Gastrocnemius medialis (tissue), 4 donors: ENCODE data around the gene SPC24. TPM values are rescaled to one million over a fixed set of nuclear protein-coding genes. Genes with fewer than 3 reads are reported as not detected.
A peak's percentile ranks its signal among the peaks of the same experiment; 100 is the strongest.
"Not testable (repeated sequence)": the region's sequence is repeated elsewhere in the genome, so short reads cannot be mapped to it uniquely, and the experiment has no call there.

Source experiments
- ATAC-seq, 2 donors: fragments of 150-250 bp; one replicate each; pipeline ENCODE4 v1.9.1; 2016
- DNase-seq, 2 donors: peaks; one replicate each; pipeline ENCODE4 v3.0.0-alpha.2; 2019
- H3K27ac ChIP-seq, 4 donors: fragments of 200-600 bp; sonication (generic); 1 replicate in 1 of 4; 2 replicates in 3 of 4; pipeline ENCODE4 v1.5.1; 2016 to 2018; ENCODE audit warnings: mild to moderate bottlenecking in 2 of 4, moderate library complexity in 1 of 4
- H3K27me3 ChIP-seq, 3 donors: fragments of 200-600 bp; sonication (generic) in 2 of 3; 1 replicate in 1 of 3; 2 replicates in 2 of 3; pipeline versions ENCODE4 v1.5.1 to v1.6.0; 2016 to 2019; ENCODE audit warnings: mild to moderate bottlenecking in 1 of 3, moderate library complexity in 1 of 3
- H3K36me3 ChIP-seq, 2 donors: fragments of 200-600 bp; sonication (generic) in 1 of 2; one replicate each; pipeline ENCODE4 v1.5.1; 2017 to 2018
- H3K4me1 ChIP-seq, 2 donors: fragments of 200-600 bp; sonication (generic) in 1 of 2; one replicate each; pipeline ENCODE4 v1.5.1; 2016 to 2017; ENCODE audit warnings: mild to moderate bottlenecking in 2 of 2
- H3K4me3 ChIP-seq, 4 donors: fragments of 200-600 bp; sonication (generic) in 3 of 4; 1 replicate in 1 of 4; 2 replicates in 3 of 4; pipeline ENCODE4 v1.5.1; 2016 to 2019; ENCODE audit warnings: mild to moderate bottlenecking in 2 of 4
- H3K9me3 ChIP-seq, 3 donors: fragments of 200-600 bp; sonication (generic) in 2 of 3; 1 replicate in 1 of 3; 2 replicates in 2 of 3; pipeline ENCODE4 v1.5.1; 2016 to 2019
- POLR2A ChIP-seq, 2 donors: fragments of 450-650 bp; IDR thresholded peaks; one replicate each; pipeline ENCODE4 v1.6.1; 2017; ENCODE audit warnings: antibody characterized with exemption in 2 of 2, mild to moderate bottlenecking in 2 of 2, moderate library complexity in 2 of 2
- in situ Hi-C, 4 donors: fragments of 200-750 bp; cut with MboI; loops; one replicate each; pipeline versions ENCODE4 v1.15.0 to v1.8.0; 2017; ENCODE audit warnings: low sequenced_read_pairs in 4 of 4
- intact Hi-C: fragments of 100-400 bp; cut with DNase I; formaldehyde crosslinking; loops from one replicate; pipeline ENCODE4 v1.15.1; 2023; ENCODE audit warnings: low total_unique reads
- total RNA-seq, 4 donors: library from RNA; depleted of rRNA; stranded (reverse); fragments of >200 nt; gene quantifications; one replicate each; pipeline versions ENCODE4 v1.1.0 to v1.2.3, GENCODE V29; 2016
- TF ChIP-seq, protein P1 (sequence below), 5 experiments: fragments of 450-650 bp in 3 of 5; fragments of 200-600 bp in 2 of 5; sonication (generic) in 2 of 5; IDR thresholded peaks in 4 of 5; conservative IDR thresholded peaks in 1 of 5; 1 replicate in 4 of 5; 2 replicates in 1 of 5; pipeline ENCODE4 v1.5.1; 2016 to 2019; ENCODE audit warnings: antibody characterized with exemption in 5 of 5, mild to moderate bottlenecking in 3 of 5, moderate library complexity in 3 of 5

Gene SPC24
- total RNA-seq, 4 donors from 2014 or later: 0.55 to 1.6 TPM; not detected in 2

DNA sequence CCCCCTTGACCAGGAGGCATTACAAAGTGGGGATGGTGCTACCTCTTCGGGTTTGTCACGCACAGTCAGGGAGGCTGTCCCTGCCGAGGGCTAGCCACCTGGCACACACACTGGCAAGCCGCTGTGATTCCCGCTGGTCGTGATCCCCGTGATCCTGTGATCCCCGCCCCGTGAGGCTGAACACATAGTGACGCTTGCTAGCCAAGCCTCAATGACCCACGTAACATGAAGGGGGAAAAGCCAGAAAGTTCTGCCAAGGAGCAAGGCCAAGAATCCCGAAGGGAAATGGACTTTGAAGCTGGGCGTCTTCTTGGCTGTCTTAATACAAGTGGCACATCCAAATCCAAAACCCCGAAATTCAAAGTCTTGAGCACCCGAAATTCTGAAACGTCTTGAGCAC lies 52.6 kb downstream of the SPC24 start:
- no peak overlapping the region for H3K4me3 ChIP-seq
- TF ChIP-seq, protein P1, sequence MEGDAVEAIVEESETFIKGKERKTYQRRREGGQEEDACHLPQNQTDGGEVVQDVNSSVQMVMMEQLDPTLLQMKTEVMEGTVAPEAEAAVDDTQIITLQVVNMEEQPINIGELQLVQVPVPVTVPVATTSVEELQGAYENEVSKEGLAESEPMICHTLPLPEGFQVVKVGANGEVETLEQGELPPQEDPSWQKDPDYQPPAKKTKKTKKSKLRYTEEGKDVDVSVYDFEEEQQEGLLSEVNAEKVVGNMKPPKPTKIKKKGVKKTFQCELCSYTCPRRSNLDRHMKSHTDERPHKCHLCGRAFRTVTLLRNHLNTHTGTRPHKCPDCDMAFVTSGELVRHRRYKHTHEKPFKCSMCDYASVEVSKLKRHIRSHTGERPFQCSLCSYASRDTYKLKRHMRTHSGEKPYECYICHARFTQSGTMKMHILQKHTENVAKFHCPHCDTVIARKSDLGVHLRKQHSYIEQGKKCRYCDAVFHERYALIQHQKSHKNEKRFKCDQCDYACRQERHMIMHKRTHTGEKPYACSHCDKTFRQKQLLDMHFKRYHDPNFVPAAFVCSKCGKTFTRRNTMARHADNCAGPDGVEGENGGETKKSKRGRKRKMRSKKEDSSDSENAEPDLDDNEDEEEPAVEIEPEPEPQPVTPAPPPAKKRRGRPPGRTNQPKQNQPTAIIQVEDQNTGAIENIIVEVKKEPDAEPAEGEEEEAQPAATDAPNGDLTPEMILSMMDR (IDR thresholded peaks at IDR 0.05 in 4 of 5, conservative IDR thresholded peaks at IDR 0.05 in 1 of 5): no peak
- no peak for TF ChIP-seq POLR2A (IDR thresholded peaks at IDR 0.05)
- in situ Hi-C loops (no loop called here), intact Hi-C loops (no loop called here)
- H3K9me3 ChIP-seq: no peaks in the 10 kb centered on the region
- peaks cover 0 to 10% of the 10 kb centered on the region in 2 donors for H3K36me3 ChIP-seq
- H3K27me3 ChIP-seq: no peaks in the 10 kb centered on the region
- H3K4me1 ChIP-seq: no peaks in the 10 kb centered on the region
- no peak overlapping the region for H3K27ac ChIP-seq
- ATAC-seq: no peak
- DNase-seq: peak in 1 of 2 donors; percentile 20

DNA sequence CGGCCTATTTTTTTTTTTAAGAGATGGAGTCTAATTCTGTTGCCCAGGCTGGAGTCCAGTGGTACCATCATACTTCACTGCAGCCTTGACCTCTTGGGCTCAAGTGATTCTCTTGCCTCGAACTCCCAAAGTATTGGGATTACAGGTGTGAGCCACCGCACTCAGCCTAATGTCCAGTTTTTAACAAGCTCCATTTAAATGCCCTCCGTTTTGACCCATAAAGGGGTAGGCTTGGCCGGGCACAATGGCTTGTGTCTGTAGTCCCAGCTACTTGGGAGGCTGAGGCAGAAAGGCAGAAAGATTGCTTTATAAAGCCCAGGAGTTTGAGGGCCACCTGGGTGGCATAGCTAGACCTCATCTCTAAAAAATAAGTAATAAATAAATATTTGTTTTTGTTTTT lies 54.5 kb downstream of the SPC24 start:
- peaks cover 0 to 4% of the 10 kb centered on the region in 2 donors for H3K36me3 ChIP-seq

DNA sequence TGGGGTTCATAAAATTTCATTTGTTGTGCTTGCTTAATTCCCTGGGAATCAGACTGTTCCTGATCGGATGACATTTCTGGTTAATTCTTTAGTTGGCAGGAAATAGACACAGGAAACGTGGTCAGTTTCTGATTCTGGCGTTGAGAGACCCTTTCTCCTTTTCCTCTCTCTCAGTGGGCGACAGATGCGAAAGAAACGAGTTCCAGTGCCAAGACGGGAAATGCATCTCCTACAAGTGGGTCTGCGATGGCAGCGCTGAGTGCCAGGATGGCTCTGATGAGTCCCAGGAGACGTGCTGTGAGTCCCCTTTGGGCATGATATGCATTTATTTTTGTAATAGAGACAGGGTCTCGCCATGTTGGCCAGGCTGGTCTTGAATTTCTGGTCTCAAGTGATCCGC lies 55.5 kb downstream of the SPC24 start:
- Histone ChIP-seq H3K9me3 (no peaks in the 10 kb centered on the region), H3K4me3 (no peak overlapping the region), H3K27ac (peak overlapping the region in 3 of 4 donors; percentile 3 to 41 (median 40)), H3K27me3 (peaks cover 0 to 3% (median 0%) of the 10 kb centered on the region in 3 donors), H3K36me3 (peaks cover 0 to 4% of the 10 kb centered on the region in 2 donors), H3K4me1 (peaks cover 0 to 6% of the 10 kb centered on the region in 2 donors)
- no peak for TF ChIP-seq POLR2A (IDR thresholded peaks at IDR 0.05)
- TF ChIP-seq, protein P1 (IDR thresholded peaks at IDR 0.05 in 4 of 5, conservative IDR thresholded peaks at IDR 0.05 in 1 of 5): no peak
- intact Hi-C loops (no loop called here), in situ Hi-C loops (no loop called here)
- ATAC-seq: no peak
- DNase-seq: no peak

More for the DNA sequence above, 54.5 kb downstream of the SPC24 start:
- Histone ChIP-seq H3K9me3 (no peaks in the 10 kb centered on the region), H3K4me3 (no peak overlapping the region), H3K27ac (no peak overlapping the region), H3K4me1 (no peaks in the 10 kb centered on the region), H3K27me3 (no peaks in the 10 kb centered on the region)
- ATAC-seq (no peak), DNase-seq (no peak)
- intact Hi-C loops (no loop called here), in situ Hi-C loops (no loop called here)
- TF ChIP-seq, protein P1 (IDR thresholded peaks at IDR 0.05 in 4 of 5, conservative IDR thresholded peaks at IDR 0.05 in 1 of 5): no peak
- no peak for TF ChIP-seq POLR2A (IDR thresholded peaks at IDR 0.05)

DNA sequence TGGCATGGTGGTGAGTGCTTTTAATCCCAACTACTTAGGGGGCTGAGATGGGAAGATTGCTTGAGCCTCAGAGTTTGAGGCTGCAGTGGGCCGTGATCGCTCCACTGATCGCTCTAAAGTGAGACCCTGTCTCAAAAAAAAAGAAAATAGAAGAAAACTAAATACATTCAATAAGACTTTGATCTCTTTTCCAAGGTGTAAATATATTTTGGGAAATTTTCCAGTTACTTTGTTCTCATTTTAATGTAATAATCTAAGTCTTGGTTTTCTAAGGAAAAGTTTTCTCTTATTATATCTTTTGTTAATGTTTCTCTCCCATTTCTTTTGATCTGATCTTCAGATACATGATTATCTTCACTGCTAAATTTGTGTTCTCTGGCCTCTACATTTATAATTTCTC lies 56.7 kb downstream of the SPC24 start:
- Histone ChIP-seq H3K27me3 (peaks cover under 1 to 4% (median 3%) of the 10 kb centered on the region in 3 donors), H3K4me3 (no peak overlapping the region), H3K9me3 (no peaks in the 10 kb centered on the region), H3K36me3 (no peaks in the 10 kb centered on the region), H3K4me1 (peaks cover 0 to 11% of the 10 kb centered on the region in 2 donors), H3K27ac (no peak overlapping the region)
- no peak for ATAC-seq
- no peak for TF ChIP-seq POLR2A (IDR thresholded peaks at IDR 0.05)
- TF ChIP-seq, protein P1 (IDR thresholded peaks at IDR 0.05 in 4 of 5, conservative IDR thresholded peaks at IDR 0.05 in 1 of 5): no peak
- DNase-seq: no peak
- intact Hi-C loops: no loop called here
- in situ Hi-C loops: no loop called here

DNA sequence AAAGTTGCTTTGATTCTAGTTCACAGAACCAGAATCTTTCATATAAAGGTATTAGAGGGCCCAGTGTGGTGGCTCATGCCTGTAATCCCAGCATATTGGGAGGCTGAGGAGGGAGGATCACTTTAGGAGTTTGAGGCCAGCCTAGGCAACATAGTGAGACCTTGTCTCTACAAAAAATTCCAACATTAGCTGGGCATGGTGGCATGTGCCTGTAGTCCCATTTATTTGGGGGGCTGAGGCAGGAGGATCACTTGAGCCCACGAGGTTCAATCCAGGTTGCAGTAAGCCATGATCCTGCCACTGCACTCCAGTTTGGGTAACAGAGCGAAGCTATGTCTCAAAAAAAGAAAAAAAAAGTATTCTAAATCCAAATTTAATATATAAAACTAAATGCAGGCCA lies 57.3 kb downstream of the SPC24 start:
- DNase-seq (no peak), ATAC-seq (no peak)
- no peaks in the 10 kb centered on the region for H3K36me3 ChIP-seq
- TF ChIP-seq, protein P1 (IDR thresholded peaks at IDR 0.05 in 4 of 5, conservative IDR thresholded peaks at IDR 0.05 in 1 of 5): no peak
- TF ChIP-seq POLR2A (IDR thresholded peaks at IDR 0.05): no peak
- H3K27ac ChIP-seq: no peak overlapping the region
- H3K4me1 ChIP-seq: peaks cover 0 to 11% of the 10 kb centered on the region in 2 donors
- H3K9me3 ChIP-seq: no peaks in the 10 kb centered on the region
- no peak overlapping the region for H3K4me3 ChIP-seq
- intact Hi-C loops (no loop called here), in situ Hi-C loops (no loop called here)
- H3K27me3 ChIP-seq: peaks cover 3 to 5% (median 4%) of the 10 kb centered on the region in 3 donors

DNA sequence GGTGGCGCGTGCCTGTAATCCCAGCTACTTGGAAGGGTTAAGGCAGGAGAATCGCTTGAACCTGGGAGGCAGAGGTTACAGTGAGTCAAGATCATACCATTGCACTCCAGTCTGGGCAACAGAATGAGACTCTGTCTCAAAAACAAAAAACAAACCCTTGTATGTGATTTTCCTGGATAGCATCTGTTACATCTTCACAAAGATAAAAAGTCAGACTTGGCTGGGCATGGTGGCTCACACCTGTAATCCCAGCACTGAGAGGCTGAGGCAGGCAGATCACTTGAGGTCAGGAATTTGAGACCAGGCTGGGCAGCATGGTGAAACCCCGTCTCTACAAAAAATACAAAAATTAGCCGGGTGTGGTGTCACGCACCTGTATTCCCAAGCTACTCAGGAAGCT lies 58.2 kb downstream of the SPC24 start:
- H3K4me1 ChIP-seq: peaks cover 0 to 11% of the 10 kb centered on the region in 2 donors
- in situ Hi-C loops, ATAC-seq, DNase-seq, H3K9me3 ChIP-seq, H3K27me3 ChIP-seq, intact Hi-C loops, H3K4me3 ChIP-seq, H3K36me3 ChIP-seq: not testable (repeated sequence)
- H3K27ac ChIP-seq: peak overlapping the region in 2 of 4 donors; percentile 76 to 83
